GM11168 (cell line): ENCODE data around the gene IFNA13.

Experiments used
- in situ Hi-C: fragments of 300-500 bp; cut with MboI; formaldehyde crosslinking; loops from one replicate; pipeline ENCODE4 v1.12.0; 2022; ENCODE audit warnings: low sequenced_read_pairs; ENCODE audit not compliant: unreplicated experiment

The IFNA13 gene

GRCh38 chr9:21362287-21362686, 5.6 kb downstream of the IFNA13 start:
- in situ Hi-C loops, result no loop called here

DNA sequence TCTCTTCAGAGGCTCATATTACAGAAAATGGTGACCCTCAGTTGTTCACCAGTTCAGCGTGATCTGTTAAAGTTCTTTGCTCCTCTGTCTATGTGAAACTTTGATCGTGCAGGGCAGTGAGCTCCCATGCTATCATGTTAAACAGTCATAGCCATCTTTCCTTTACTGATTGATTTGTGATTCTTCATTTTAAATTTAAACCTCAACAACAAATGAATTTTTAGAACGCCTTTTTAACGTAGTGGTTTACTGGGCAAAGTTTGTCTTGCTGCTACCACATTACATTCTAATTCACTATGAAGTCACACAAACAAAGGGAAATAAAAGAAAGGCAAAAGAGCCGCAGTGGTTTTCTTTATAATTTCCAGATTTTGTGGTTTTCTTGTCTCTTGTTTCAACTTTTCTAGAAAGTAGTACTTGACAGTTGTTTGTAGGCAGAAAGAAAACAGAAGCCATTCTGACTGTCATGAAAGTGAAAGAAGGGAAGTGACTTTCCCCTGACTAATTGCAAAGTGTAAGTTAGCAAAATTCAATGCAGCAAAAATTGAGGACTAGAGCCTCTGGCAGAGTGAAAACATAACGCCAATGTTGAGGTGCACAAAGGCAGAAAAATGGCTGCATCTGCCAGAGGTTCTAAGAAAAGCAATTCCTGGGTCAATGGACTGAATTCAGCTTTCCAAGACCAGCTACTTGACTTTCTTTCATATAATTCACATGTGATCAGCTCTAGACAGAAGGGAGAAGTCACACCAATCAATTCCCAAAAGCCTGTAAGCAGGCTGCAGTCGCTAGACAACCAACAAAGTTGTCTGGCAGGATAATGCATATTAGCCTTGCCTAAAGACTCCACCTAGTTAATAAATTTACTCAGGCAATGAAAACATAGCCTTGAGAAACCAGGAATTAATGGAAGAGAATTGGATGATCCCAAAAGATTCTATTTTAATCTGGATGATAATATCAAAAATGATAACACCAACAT, 10.1 kb downstream of the IFNA13 start:
- in situ Hi-C loops, result no loop called here

GRCh38 chr9:21350787-21351186, 17.1 kb downstream of the IFNA13 start, which contains the start of gene IFNA6:
TSS of gene IFNA6 (minus strand) at chr9:21350887. CDS start at chr9:21350887, 0 bp downstream.
- in situ Hi-C loops, result no loop called here

DNA sequence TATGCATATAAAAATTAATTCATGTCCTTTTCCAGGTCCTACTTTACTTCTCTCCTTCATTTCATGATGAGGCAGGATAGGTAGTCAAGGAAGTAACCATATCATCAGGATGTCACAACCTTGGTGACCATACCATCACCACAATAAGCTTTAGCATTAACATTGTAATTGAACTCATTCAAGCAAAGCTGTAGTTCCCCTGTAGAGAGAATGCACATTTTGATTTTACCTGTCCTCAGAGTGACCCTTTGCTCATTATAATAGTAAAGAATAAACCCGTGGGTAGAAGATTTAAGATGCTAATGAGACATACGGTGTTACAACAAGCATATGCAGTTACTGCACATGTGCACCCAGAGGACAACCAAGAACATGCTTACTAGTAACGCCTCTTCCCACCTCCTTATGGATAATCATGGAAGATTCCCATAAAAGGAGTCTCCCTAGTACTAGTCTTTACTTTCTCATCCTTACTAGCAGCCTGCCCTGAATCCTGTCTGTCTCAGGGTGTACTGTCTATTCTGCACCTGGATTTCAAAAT, 19.4 kb downstream of the IFNA13 start:
- in situ Hi-C loops, result no loop called here

DNA sequence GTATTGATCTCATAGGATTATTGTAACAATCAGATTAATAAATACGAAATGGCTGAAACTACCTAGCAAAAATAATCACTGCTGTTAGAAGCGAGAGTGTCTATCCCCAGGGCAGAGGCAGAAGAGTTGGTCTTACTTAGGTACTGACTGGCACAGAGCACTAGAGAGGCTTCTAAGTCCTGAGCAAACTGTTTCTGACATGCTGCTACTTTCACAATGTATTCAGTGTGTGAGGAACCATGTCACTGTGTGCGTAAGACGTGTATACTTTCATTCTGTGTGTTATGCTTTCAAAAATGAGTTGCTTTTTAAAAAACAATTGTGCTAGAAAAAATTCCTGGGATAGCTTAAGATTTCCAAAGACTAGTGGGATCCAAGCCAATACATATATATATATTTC, 27.1 kb downstream of the IFNA13 start:
- in situ Hi-C loops, result no loop called here

DNA sequence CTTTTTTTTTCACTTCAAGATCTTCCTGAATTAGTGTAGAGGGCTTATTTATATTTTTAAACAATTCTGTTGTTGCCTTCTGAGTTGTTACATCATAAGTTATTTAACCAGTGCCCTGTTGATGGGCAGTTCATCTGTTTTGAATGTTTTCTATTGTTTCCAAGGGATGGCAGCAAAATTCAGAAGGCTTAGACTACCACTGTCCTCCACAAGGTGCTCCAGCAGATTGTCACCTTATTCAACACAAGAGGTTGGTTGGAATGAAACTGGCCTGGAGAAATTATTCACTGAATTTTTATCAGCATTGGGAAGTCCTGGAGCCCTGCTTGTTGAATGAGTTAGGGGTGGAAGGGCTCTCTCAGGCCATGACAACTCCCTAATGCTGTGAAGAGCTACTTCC, 31.4 kb downstream of the IFNA13 start:
- in situ Hi-C loops, result no loop called here

DNA sequence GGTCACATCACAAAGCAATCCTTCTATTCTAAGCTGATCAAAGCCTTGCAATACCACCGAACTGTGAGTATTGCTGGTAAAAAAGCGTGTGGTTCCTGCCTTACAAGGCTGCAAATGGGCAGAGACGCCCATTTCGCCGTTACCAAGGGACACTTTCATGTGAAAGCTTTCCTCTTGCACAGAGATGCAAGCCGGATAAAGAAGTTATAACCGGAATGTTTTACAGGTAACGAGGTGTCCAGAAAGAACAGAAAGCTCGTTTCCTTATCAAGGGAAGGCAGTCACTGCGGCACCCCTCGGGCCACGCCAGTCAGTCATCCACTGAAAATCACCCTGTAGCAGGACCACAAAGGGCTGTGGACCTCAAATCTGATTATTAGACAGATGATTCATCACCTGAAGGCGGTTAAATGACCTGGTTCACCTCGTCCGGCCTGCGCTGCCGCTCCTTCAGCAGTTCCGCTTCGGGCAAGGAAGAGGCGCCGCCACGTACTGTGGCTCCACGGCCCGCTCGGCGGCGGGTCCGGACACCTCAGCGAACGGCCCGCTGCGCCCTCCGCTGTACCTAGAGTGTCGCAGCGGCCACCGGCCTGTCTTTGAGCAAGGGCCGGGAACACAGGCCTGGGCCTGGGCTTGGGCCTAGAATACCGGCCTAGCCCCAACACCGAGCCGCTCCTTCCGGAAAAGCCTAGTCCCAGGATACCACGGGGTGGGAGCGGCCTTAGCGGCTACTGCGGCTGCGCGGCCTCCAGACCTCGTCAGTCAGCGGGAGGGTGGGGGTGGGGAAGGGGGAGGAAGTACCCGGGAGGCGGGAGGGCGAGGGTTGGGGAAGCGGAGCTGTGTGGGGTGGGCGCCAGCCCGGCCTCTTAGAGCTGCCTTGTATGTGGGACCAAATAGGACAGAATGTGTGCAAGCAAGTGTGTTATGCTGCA, 32.9 kb downstream of the IFNA13 start, which contains the start of gene KLHL9:
TSS of gene KLHL9 (minus strand) at position 704 of the 932 bp plus-strand sequence. CDS start at position 159, 545 bp downstream.
- in situ Hi-C loops, result no loop called here

- in situ Hi-C loops, result no loop called here
Observed at GRCh38 chr9:21333226-21333625, 34.6 kb downstream of the IFNA13 start.

DNA sequence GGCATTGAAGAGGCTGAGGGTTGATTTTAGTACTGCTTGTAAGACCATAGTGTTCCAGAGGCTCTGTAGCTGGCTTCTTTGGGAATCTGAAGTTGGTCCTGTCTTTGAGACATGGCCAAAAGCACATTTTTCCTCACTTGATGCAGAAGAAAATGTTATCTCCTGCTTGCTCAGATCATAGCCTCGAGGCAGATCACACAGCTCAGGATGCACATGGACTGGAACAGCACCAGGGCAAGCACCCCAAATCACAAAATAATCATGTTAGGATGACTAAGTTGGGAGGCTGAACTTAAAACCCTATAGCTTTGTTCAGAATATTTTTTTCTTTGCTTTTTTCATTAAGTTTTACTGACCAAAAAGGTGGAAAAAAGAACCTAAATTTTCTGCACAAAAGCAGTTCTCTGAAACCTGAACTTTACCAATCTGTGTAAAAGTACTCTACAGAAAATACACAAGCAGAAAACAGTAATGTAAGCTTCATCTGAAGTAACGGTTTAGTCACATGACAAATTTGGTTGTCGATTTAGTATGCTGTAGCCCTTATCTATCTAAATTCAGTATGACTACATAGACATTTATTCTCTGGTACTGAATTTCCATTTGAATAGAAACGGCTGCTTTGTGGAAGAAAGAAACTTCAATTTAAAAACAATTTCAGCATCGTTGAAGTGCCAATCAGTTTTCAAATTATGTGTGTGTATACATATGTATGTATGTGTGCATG, 36.0 kb downstream of the IFNA13 start:
- in situ Hi-C loops, result no loop called here

DNA sequence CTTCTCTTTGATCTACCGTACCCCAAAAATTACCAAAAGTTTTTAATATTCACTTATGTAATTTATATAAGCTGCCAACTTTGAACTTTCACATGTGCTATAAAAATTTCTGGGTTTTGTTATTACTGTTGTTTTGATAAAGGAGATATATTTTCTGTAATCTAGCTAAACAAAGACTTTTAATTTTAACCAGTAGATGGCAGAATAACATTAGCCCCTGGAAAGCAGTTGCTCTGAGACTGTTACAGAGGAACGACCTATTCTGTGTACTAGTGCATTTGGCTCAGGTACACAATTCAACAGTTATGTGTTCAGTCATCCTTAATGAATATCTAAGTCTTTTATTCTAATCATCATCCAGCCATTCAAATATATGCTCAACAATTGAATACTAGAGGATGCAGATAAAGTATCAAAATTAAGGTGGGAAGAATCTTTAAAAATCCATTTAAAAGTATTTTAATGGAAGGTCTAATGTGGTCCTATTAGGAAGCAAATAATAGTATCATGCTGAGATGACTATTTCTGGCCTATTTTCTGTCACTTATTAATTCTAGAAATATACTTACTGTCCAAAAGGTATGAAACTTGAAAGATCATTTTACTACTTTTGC, 41.2 kb downstream of the IFNA13 start:
- in situ Hi-C loops, result loop anchor here (5.0 kb wide), 2 partner anchors 71 to 121 kb away; no protein-coding TSS in a partner anchor

DNA sequence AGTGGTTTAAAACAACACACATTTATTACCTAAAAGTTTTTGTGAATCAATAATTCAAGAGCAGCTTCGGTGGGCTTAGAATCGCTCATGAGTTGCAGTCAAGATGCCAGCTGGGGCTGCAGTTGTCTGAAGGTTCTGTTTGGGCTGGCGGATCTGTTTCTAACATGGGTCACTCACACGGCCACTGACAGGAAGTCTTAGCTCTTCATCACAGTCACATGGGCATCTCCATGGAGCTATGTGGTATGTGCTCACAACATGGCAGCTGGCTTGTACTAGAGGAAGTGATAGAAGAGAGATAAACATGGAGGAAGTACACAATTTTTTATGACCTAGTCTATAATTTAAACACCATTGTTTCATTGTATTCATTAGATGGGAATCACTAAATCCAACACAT, 43.8 kb downstream of the IFNA13 start:
- in situ Hi-C loops, result no loop called here

DNA sequence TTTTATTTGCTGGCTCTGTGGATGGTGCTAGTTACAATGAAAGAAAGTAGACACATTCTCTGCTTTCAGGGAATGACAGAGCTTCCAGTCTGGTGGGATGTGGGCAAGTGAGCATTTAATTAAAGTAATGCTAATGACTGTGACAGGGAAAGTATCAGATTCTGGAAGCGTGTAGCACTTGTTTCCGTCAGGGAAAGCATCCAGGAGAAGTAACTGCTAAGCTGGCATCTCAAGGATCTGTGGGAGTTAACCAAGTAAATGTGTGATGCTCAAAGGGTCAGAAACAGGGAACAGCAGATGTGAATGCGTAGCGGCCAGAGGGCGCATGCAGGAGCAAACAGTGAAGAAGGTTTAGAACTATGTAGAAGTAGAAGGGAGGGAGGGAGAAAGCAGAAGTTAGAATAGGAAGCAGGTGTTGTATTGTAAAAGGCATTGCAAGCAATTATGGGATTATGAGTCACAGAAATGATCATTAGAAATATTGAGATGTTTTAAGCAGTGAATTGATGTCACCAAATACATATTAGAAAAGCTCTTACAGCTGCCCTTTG, 44.9 kb downstream of the IFNA13 start:
- in situ Hi-C loops, result no loop called here

DNA sequence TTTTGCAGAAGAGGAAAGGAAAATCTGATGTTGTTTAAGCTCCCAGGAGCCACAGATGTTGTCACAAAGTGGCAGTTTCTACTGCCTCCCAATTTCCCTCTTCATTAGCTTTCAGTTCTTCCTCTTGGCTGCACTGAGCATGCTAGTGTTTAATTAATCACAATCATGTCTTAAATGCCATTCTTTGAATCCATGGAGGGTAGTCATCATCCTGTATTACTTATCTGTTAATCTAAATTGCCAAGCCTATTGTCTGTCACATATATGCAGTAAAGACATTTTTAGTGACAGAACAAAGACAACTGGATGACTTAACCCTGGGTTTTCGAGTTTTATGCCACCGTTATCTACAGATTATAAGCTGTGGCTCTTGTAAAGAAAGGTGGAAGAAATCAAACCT, 47.4 kb downstream of the IFNA13 start:
- in situ Hi-C loops, result no loop called here

DNA sequence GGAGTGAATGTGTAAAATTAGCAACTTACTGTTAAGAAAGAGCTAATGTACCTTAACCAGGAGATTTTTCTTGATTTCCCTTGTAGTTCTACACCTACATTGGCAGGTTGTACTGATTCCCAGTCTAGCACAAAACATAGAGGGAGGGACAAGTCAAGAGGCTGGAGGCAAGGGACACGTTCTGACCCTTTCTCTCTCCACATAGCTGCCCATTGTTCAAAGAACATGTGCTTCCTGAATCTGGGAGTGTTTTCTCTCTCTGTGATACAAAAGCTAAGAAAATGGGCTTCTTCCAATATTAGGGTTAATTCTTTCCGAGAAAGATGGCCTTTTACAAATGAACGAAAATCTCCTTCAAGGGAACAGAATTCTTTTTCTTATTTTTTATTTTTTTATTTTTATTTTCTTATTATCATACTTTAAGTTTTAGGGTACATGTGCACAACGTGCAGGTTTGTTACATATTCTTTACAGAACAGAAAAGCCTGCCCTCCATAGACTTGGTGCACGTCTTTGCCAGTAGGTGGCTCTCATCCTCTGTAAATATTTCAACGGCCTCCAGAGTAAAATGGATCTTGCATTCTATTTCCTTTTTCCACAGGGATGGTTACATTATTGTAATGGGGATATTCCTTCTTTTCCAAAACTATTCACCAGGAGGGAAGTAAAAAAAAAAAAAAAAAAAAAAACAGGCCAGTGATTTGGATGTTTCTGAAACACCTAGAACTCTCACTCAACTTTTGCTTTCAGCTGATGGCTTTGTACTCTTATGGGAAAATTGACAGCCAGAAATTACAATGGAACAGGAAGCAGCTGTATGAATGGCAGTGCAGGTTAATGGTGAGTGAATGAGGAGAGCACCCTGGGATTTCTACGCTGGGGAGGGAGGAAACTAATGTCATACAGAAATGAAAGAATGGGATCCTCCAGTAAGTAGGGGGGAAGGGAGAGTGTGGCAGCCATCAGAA, 49.6 kb downstream of the IFNA13 start:
- in situ Hi-C loops, result no loop called here
